Panc1 (cell line): Measurements from ENCODE around the gene SLC17A5. TPM values are rescaled to one million over a fixed set of nuclear protein-coding genes. Genes with fewer than 3 reads are reported as not detected.

Source experiments
- ATAC-seq: fragments of 200-7000 bp; cut with Tn5 transposase; 2 replicates; pipeline ENCODE4 v1.9.1; 2020; ENCODE audit warnings: mild to moderate bottlenecking, moderate library complexity
- BruUV-seq: library from RNA; stranded (reverse); fragments of 400-500 nt; replicated peaks from 2 replicates; lab custom pipeline; 2021; lab: Mats Ljungman, UMichigan
- CTCF ChIA-PET: fragments of 300-600 bp; sonication (Branson Sonifier 250); formaldehyde crosslinking; loops from one replicate; lab custom pipeline; 2022; ENCODE audit warnings: antibody characterized with exemption; lab: Charles Lee
- POLR2A ChIA-PET: fragments of 300-600 bp; sonication (Branson Sonifier 250); formaldehyde crosslinking; loops from one replicate; lab custom pipeline; 2022; ENCODE audit warnings: antibody characterized with exemption; lab: Charles Lee
- DNase-seq: peaks from one replicate; pipeline ENCODE4 v3.0.0-alpha.2; 2010; ENCODE audit warnings: low read depth, low spot score
- H3K27ac ChIP-seq: 2 replicates; pipeline ENCODE4 v1.5.1; 2011; ENCODE audit warnings: mild to moderate bottlenecking, low read length, inconsistent platforms
- H3K27me3 ChIP-seq: fragments of 200-500 bp; sonication (Bioruptor generic); 2 replicates; pipeline ENCODE4 v1.6.0; 2014; ENCODE audit warnings: low read length, inconsistent platforms; ENCODE audit not compliant: control insufficient read depth, insufficient read depth
- H3K36me3 ChIP-seq: fragments of 200-500 bp; sonication (Bioruptor generic); 2 replicates; pipeline ENCODE4 v1.5.1; 2014; ENCODE audit warnings: inconsistent platforms, mild to moderate bottlenecking, low read length, moderate library complexity; ENCODE audit not compliant: control insufficient read depth, insufficient read depth
- H3K4me1 ChIP-seq: 2 replicates; pipeline ENCODE4 v1.5.1; 2011; ENCODE audit warnings: inconsistent platforms, mild to moderate bottlenecking, low read length, moderate library complexity; ENCODE audit not compliant: control insufficient read depth, insufficient read depth
- H3K4me3 ChIP-seq, 2 experiments: 2 replicates each; pipeline ENCODE4 v1.5.1; 2011 to 2012; ENCODE audit warnings: low read depth in 2 of 2, low read length in 2 of 2, mild to moderate bottlenecking in 2 of 2, inconsistent platforms in 1 of 2, moderate library complexity in 1 of 2
- H3K9me3 ChIP-seq: fragments of 200-500 bp; sonication (Bioruptor generic); 2 replicates; pipeline ENCODE4 v1.5.1; 2014; ENCODE audit warnings: low read depth, mild to moderate bottlenecking, inconsistent platforms, low read length, moderate library complexity; ENCODE audit not compliant: control insufficient read depth, insufficient read depth
- CTCF ChIP-seq: fragments of 450-650 bp; IDR thresholded peaks from 2 replicates; pipeline ENCODE4 v1.5.1; 2017; ENCODE audit warnings: mild to moderate bottlenecking
- POLR2AphosphoS5 ChIP-seq: IDR thresholded peaks from 2 replicates; pipeline ENCODE4 v1.6.1; 2012; ENCODE audit warnings: mild to moderate bottlenecking, low read depth, low read length, moderate library complexity
- SIN3A ChIP-seq: IDR thresholded peaks from 2 replicates; pipeline ENCODE4 v1.6.1; 2012; ENCODE audit warnings: low read depth, mild to moderate bottlenecking, low read length, moderate library complexity, borderline replicate concordance; ENCODE audit not compliant: insufficient read depth
- TCF7L2 ChIP-seq: IDR thresholded peaks from 2 replicates; pipeline ENCODE4 v1.6.1; 2011; ENCODE audit warnings: mild to moderate bottlenecking, low read depth, low read length, inconsistent platforms
- in situ Hi-C: cut with HindIII; loops from 2 replicates; pipeline ENCODE4 v1.10.0; 2016; ENCODE audit warnings: low sequenced_read_pairs, low pct_unique_long_range_greater_than_20kb
- intact Hi-C: fragments of 100-400 bp; cut with micrococcal nuclease; formaldehyde crosslinking; loops from one replicate; pipeline ENCODE4 v1.10.0; 2022; ENCODE audit not compliant: unreplicated experiment
- total RNA-seq: library from RNA; stranded (reverse); gene quantifications from one replicate; pipeline ENCODE4 v1.2.1, GENCODE V29; 2021; ENCODE audit not compliant: unreplicated experiment
- TF ChIP-seq, protein P1 (sequence below), 2 experiments: IDR thresholded peaks; 2 replicates each; pipeline ENCODE4 v1.6.1; 2011 to 2012; ENCODE audit warnings: low read depth in 2 of 2, control low read depth in 1 of 2, low read length in 1 of 2, mild to moderate bottlenecking in 1 of 2, moderate library complexity in 1 of 2; ENCODE audit not compliant: insufficient read depth in 1 of 2

SLC17A5 gene
- total RNA-seq, 1 experiment from 2014 or later = 20.6 TPM

GRCh38 chr6:73702444-73702843, 48.7 kb upstream of the SLC17A5 start:
- ATAC-seq = no peak
- CTCF ChIA-PET = no interaction called here
- H3K27ac ChIP-seq = no peak overlapping the region

GRCh38 chr6:73699676-73700459, 46.1 kb upstream of the SLC17A5 start:
- Histone ChIP-seq H3K36me3 (peaks cover 5% of the 10 kb centered on the region), H3K4me3 (no peak overlapping the region), H3K9me3 (no peaks in the 10 kb centered on the region), H3K4me1 (peaks cover 28% of the 10 kb centered on the region), H3K27ac (no peak overlapping the region), H3K27me3 (no peaks in the 10 kb centered on the region)
- ChIA-PET POLR2A (interaction anchor here (0.6 kb wide), 1 partner anchor 176 kb away, joined by 4 read pairs; no protein-coding TSS in a partner anchor), CTCF (no interaction called here)
- DNase-seq (no peak), ATAC-seq (no peak)
- TF ChIP-seq SIN3A = no peak
- TF ChIP-seq POLR2AphosphoS5 = no peak
- TF ChIP-seq CTCF = no peak
- TF ChIP-seq, protein P1, sequence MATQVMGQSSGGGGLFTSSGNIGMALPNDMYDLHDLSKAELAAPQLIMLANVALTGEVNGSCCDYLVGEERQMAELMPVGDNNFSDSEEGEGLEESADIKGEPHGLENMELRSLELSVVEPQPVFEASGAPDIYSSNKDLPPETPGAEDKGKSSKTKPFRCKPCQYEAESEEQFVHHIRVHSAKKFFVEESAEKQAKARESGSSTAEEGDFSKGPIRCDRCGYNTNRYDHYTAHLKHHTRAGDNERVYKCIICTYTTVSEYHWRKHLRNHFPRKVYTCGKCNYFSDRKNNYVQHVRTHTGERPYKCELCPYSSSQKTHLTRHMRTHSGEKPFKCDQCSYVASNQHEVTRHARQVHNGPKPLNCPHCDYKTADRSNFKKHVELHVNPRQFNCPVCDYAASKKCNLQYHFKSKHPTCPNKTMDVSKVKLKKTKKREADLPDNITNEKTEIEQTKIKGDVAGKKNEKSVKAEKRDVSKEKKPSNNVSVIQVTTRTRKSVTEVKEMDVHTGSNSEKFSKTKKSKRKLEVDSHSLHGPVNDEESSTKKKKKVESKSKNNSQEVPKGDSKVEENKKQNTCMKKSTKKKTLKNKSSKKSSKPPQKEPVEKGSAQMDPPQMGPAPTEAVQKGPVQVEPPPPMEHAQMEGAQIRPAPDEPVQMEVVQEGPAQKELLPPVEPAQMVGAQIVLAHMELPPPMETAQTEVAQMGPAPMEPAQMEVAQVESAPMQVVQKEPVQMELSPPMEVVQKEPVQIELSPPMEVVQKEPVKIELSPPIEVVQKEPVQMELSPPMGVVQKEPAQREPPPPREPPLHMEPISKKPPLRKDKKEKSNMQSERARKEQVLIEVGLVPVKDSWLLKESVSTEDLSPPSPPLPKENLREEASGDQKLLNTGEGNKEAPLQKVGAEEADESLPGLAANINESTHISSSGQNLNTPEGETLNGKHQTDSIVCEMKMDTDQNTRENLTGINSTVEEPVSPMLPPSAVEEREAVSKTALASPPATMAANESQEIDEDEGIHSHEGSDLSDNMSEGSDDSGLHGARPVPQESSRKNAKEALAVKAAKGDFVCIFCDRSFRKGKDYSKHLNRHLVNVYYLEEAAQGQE (IDR thresholded peaks at IDR 0.05; ENCODE audit: insufficient read depth in 1 of 2, low read depth in 2 of 2, low read length in 1 of 2) = no peak
- TF ChIP-seq TCF7L2 = no peak
- intact Hi-C loops (no loop called here), in situ Hi-C loops (no loop called here)
- no TSS peak for BruUV-seq

More at GRCh38 chr6:73702444-73702843, 48.7 kb upstream of the SLC17A5 start:
- Histone ChIP-seq H3K4me1 (peaks cover 19% of the 10 kb centered on the region), H3K36me3 (peaks cover 2% of the 10 kb centered on the region; the same call in 1 of the 2 replicates), H3K4me3 (no peak overlapping the region), H3K27me3 (no peaks in the 10 kb centered on the region), H3K9me3 (no peaks in the 10 kb centered on the region)
- POLR2A ChIA-PET = no interaction called here
- intact Hi-C loops (no loop called here), in situ Hi-C loops (no loop called here)
- BruUV-seq = no TSS peak
- DNase-seq = no peak
- TF ChIP-seq, protein P1 (IDR thresholded peaks at IDR 0.05; ENCODE audit: insufficient read depth in 1 of 2, low read depth in 2 of 2, low read length in 1 of 2) = no peak
- TF ChIP-seq SIN3A (no peak), CTCF (no peak), POLR2AphosphoS5 (no peak), TCF7L2 (no peak)
